Measurements from ENCODE around the gene DBNL. TPM values are rescaled to one million over a fixed set of nuclear protein-coding genes. Genes with fewer than 3 reads are reported as not detected.

The DBNL gene
- total and polyA plus RNA-seq, 2 of the 13 experiments (the other 11 are each of a cell fraction or from before 2014, with no cell fraction given), result 20.8 to 35.1 TPM

DNA sequence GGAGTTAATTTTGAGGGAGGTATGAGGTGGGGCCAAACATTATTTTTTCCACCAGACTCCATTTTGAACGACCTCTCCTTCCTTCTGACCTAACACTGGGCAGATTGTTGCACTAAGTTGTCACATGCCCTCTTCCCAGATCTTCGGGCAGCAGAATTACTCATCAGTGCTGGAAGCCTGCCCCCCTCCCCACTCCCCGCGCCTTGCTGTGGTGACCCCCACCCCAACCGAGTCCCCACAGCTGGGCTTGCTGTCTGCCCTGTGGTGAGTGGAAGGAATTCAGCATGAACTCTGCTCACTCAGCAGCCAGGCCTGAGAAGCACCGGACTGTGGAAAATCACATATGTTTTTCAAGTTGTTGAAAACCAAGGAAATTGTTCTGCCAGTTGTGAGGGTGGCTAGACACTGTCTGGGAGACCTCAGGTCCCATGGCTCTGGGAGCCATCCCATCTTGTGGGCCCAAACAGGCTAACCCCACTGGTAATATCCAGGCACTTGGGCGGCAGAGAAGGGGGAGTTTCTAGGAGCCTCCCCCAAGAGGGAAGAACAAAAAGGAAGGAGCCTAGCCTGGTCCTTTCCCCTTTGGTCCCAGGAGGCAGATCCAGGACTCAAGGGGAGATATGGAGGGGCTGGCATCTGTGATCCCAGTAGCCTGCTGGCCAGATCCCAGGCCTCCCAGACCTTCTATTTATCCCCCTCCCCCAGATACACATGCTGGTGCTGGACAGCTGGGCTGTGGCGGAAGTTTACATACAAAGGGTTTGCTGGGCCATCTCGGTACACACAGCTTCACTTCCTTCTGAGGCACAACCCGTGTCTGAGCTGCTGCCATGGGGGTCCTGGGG, 56.2 kb downstream of the DBNL start (continued):
- TF ChIP-seq, protein P1, sequence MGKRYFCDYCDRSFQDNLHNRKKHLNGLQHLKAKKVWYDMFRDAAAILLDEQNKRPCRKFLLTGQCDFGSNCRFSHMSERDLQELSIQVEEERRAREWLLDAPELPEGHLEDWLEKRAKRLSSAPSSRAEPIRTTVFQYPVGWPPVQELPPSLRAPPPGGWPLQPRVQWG (CRISPR knock-in tag; IDR thresholded peaks at IDR 0.05; ENCODE audit: borderline replicate concordance, low read depth), result no peak
- TF ChIP-seq ELF3 (CRISPR knock-in tag; IDR thresholded peaks at IDR 0.05) (peak; percentile 77), AGO2 (optimal IDR thresholded peaks at IDR 0.05; ENCODE audit: low read depth, low read length) (no peak), ATF7 (IDR thresholded peaks at IDR 0.05) (no peak), ATF7 (CRISPR knock-in tag; IDR thresholded peaks at IDR 0.05) (no peak), SALL2 (CRISPR knock-in tag; IDR thresholded peaks at IDR 0.05) (no peak), ZNF205 (CRISPR knock-in tag; IDR thresholded peaks at IDR 0.05) (no peak), FOSL2 (CRISPR knock-in tag; IDR thresholded peaks at IDR 0.05) (0 out of 2 replicates have a peak, but pooled peaks have one; percentile 41)

DNA sequence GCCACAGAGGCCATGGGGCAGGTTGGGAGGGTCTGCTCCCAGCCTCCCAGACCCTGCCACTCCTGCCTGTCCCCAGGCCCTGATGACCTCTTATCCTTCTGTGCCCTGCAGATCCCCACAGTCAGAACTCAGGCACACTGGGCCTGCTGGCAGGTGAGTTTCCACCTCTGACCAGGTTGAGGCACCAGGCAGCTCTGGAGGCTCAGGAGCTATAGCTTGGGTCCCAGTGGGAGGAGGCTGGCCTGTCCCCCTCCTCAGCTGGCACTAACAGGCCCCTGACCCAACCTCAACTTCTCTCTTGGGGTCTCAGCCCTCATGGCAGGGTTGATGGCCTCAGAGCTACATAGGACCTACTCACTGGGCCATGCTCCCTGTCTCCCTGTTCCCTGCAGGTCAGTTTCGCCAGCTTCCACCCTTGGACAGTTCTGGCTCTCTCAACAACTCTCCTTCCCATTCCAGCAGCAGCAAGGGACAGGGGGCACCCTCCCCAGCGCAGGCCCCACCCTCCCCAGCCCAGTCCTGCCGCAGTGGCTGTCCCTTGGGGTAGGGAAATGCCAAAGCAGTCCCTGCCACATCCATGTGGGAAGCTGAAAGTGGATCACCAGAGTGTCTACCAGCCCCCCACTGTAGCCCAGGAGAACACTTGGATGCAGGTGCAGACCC, 56.9 kb downstream of the DBNL start:
- DNase-seq (ENCODE audit: low spot score), result no peak
- no peak for FAIRE-seq
- H3K9me3 ChIP-seq (ENCODE audit: low read length), result no peaks in the 10 kb centered on the region
- CTCF ChIA-PET (ENCODE audit: low intra/inter-chr PET ratio, low total read pairs), result no interaction called here
- in situ Hi-C loops (cut with HindIII; ENCODE audit: extremely low pct_ligation_motif_present, low pct_unique_long_range_greater_than_20kb) (no loop called here), intact Hi-C loops (cut with micrococcal nuclease; ENCODE audit: unreplicated experiment) (no loop called here)
- peaks cover 7 to 29% of the 10 kb centered on the region in 2 experiments; a peak in 3 of 5 replicates for H3K27me3 ChIP-seq (ENCODE audit: control insufficient read depth in 1 of 2, insufficient read depth in 2 of 2, low read length in 2 of 2)
- WGBS (ENCODE audit: low lambda C conversion rate), result 21% methylated on average over 3 of the region's 3 CpGs
- peak overlapping the region; percentile 7 for H2AFZ ChIP-seq (ENCODE audit: low read length)
- BruUV-seq (replicated peaks), result no TSS peak
- H3K36me3 ChIP-seq (replicated peaks in 1 of 2; ENCODE audit: control insufficient read depth in 1 of 2, insufficient read depth in 2 of 2, low read length in 2 of 2), result no peaks in the 10 kb centered on the region
- H3K4me1 ChIP-seq (ENCODE audit: insufficient read depth, low read length), result peaks cover 62% of the 10 kb centered on the region
- H3K9ac ChIP-seq (ENCODE audit: insufficient read depth, low read depth, low read length), result peak overlapping the region; percentile 60
- no peaks in the 10 kb centered on the region for H4K20me1 ChIP-seq (ENCODE audit: insufficient read depth, low read length)
- H3K4me2 ChIP-seq (ENCODE audit: low read depth, low read length), result peak overlapping the region; percentile 88
- H3K79me2 ChIP-seq (ENCODE audit: insufficient read depth, low read length), result no peaks in the 10 kb centered on the region
- ATAC-seq, result peak; percentile 67
- no peak overlapping the region for H3K27ac ChIP-seq (ENCODE audit: extremely low read length, insufficient read depth, low read length)
- H3K4me3 ChIP-seq (replicated peaks in 1 of 3; ENCODE audit: insufficient read depth in 1 of 3, low read depth in 2 of 3, low read length in 3 of 3), result peak overlapping the region; percentile 42 to 66 (median 60); a peak in 5 of 6 replicates
- POLR2A ChIA-PET, result interaction anchor here (0.9 to 1.9 kb wide), 4 partner anchors 9 to 22 kb away, joined by 4 to 7 read pairs (median 4); partner anchors contain the start of gene POLD2
- TF ChIP-seq TAF1 (CRISPR knock-in tag; IDR thresholded peaks at IDR 0.05) (0 out of 2 replicates have a peak, but pooled peaks have one; percentile 1), ZNF331 (CRISPR knock-in tag; IDR thresholded peaks at IDR 0.05) (no peak), PITX1 (CRISPR knock-in tag; IDR thresholded peaks at IDR 0.05) (no peak), PCBP1 (IDR thresholded peaks at IDR 0.05; ENCODE audit: borderline replicate concordance, low read depth, low read length) (no peak), KDM6A (CRISPR knock-in tag; IDR thresholded peaks at IDR 0.05; ENCODE audit: low read depth) (no peak), ZNF274 (CRISPR knock-in tag; IDR thresholded peaks at IDR 0.05) (no peak)
- TF ChIP-seq, protein P2, sequence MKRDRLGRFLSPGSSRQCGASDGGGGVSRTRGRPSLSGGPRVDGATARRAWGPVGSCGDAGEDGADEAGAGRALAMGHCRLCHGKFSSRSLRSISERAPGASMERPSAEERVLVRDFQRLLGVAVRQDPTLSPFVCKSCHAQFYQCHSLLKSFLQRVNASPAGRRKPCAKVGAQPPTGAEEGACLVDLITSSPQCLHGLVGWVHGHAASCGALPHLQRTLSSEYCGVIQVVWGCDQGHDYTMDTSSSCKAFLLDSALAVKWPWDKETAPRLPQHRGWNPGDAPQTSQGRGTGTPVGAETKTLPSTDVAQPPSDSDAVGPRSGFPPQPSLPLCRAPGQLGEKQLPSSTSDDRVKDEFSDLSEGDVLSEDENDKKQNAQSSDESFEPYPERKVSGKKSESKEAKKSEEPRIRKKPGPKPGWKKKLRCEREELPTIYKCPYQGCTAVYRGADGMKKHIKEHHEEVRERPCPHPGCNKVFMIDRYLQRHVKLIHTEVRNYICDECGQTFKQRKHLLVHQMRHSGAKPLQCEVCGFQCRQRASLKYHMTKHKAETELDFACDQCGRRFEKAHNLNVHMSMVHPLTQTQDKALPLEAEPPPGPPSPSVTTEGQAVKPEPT (CRISPR knock-in tag; IDR thresholded peaks at IDR 0.05; ENCODE audit: low read depth), result 0 out of 2 replicates have a peak, but pooled peaks have one; percentile 24
- TF ChIP-seq, protein P3, sequence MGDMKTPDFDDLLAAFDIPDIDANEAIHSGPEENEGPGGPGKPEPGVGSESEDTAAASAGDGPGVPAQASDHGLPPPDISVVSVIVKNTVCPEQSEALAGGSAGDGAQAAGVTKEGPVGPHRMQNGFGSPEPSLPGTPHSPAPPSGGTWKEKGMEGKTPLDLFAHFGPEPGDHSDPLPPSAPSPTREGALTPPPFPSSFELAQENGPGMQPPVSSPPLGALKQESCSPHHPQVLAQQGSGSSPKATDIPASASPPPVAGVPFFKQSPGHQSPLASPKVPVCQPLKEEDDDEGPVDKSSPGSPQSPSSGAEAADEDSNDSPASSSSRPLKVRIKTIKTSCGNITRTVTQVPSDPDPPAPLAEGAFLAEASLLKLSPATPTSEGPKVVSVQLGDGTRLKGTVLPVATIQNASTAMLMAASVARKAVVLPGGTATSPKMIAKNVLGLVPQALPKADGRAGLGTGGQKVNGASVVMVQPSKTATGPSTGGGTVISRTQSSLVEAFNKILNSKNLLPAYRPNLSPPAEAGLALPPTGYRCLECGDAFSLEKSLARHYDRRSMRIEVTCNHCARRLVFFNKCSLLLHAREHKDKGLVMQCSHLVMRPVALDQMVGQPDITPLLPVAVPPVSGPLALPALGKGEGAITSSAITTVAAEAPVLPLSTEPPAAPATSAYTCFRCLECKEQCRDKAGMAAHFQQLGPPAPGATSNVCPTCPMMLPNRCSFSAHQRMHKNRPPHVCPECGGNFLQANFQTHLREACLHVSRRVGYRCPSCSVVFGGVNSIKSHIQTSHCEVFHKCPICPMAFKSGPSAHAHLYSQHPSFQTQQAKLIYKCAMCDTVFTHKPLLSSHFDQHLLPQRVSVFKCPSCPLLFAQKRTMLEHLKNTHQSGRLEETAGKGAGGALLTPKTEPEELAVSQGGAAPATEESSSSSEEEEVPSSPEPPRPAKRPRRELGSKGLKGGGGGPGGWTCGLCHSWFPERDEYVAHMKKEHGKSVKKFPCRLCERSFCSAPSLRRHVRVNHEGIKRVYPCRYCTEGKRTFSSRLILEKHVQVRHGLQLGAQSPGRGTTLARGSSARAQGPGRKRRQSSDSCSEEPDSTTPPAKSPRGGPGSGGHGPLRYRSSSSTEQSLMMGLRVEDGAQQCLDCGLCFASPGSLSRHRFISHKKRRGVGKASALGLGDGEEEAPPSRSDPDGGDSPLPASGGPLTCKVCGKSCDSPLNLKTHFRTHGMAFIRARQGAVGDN (CRISPR knock-in tag; IDR thresholded peaks at IDR 0.05), result peak; percentile 47; the same call in 1 of the 2 replicates
